ENCODE results near the gene LEMD3.

DNA sequence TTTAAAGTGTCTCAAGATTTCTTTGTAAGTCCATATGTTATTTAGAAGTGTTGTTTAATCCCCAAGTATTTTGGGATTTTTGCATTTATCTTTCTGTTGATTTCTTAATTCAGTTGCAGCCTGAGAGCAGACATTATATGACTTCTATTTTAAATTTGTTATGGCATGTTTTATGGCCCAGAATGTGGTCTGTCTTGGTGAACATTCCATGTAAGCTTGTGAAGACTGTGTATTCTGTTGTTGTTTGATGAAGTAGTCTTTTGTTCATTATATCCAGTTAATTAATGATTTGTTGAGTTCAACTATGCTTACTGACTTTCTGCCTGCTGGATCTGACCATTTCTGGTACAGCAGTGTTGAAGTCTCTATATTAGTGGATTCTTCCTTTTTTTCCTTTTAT is 34.0 kb downstream of the LEMD3 start:
- TF ChIP-seq POLR2AphosphoS5 (IDR thresholded peaks at IDR 0.05; ENCODE audit: low read depth, low read length), result no peak
- TF ChIP-seq USF2 (IDR thresholded peaks at IDR 0.05; ENCODE audit: low read length), result no peak
- TF ChIP-seq EZH2 (IDR thresholded peaks at IDR 0.05; ENCODE audit: low read depth, low read length, severe bottlenecking), result no peak
- TF ChIP-seq EP300 (IDR thresholded peaks at IDR 0.05; ENCODE audit: borderline replicate concordance in 1 of 2, low read depth in 2 of 2, low read length in 2 of 2), result no peak
- no peak for TF ChIP-seq POLR2A (IDR thresholded peaks at IDR 0.05; ENCODE audit: control extremely low read depth in 1 of 2, low read depth in 2 of 2, low read length in 2 of 2)
- TF ChIP-seq, protein P1, sequence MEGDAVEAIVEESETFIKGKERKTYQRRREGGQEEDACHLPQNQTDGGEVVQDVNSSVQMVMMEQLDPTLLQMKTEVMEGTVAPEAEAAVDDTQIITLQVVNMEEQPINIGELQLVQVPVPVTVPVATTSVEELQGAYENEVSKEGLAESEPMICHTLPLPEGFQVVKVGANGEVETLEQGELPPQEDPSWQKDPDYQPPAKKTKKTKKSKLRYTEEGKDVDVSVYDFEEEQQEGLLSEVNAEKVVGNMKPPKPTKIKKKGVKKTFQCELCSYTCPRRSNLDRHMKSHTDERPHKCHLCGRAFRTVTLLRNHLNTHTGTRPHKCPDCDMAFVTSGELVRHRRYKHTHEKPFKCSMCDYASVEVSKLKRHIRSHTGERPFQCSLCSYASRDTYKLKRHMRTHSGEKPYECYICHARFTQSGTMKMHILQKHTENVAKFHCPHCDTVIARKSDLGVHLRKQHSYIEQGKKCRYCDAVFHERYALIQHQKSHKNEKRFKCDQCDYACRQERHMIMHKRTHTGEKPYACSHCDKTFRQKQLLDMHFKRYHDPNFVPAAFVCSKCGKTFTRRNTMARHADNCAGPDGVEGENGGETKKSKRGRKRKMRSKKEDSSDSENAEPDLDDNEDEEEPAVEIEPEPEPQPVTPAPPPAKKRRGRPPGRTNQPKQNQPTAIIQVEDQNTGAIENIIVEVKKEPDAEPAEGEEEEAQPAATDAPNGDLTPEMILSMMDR (IDR thresholded peaks at IDR 0.05; ENCODE audit: control extremely low read depth in 1 of 3, insufficient read depth in 1 of 3, low read depth in 1 of 3, low read length in 3 of 3), result no peak
- no peak for TF ChIP-seq CEBPB (IDR thresholded peaks at IDR 0.05; ENCODE audit: low read depth, low read length)
- no peak for TF ChIP-seq SRF (IDR thresholded peaks at IDR 0.05; ENCODE audit: low read depth, low read length)
- TF ChIP-seq SUZ12 (IDR thresholded peaks at IDR 0.05; ENCODE audit: low read length), result no peak

Measured in H1 (cell line).